NCI-H2196 treated with DMSO at 0.1 percent for 48 hours (cell line): ENCODE data around the gene TSLP.
A peak's percentile ranks its signal among the peaks of the same experiment; 100 is the strongest.

ENCODE experiments used
- DNase-seq: peaks from one replicate; lab custom pipeline; 2025; ENCODE audit not compliant: unreplicated experiment; lab: John Stamatoyannopoulos, UW

The TSLP gene

DNA sequence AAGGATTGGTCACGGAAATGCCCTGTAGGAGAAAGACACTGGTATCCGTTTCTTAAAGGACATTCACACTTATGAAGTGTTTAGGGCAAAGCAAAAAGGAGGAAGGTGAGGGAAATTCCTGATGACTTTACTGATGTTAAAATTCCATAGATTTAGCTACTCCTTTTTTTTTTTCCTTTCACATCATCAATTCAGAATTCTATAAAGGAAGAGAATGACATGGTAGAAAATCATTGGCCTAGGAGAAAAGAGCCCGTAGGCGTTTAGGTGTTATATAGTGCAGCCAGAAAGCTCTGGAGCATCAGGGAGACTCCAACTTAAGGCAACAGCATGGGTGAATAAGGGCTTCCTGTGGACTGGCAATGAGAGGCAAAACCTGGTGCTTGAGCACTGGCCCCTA lies at the start of gene TSLP:
Gene TSLP (plus strand): TSS at position 301 of the 400 bp plus-strand sequence. CDS start 178 bp downstream, outside the sequence.
- DNase-seq: no peak

DNA sequence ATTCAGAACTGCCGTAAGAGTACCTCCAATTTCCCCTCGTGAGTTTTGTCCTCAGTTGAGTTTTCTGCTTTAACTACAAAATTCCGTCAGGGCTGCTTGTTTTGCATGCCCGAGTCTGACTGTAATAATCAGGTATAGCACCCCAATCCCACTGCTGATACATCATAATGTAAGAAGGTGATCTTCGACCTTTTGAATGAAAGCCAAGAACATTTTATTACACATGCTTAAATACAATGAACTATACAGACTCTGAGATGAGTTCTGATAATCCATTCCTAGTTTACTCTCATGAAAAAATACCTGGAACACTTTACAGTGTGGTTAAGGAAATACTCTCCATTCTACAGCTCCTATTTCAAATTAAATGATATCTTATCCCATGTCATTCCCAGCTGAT lies 49.2 kb upstream of the TSLP start:
- no peak for DNase-seq

DNA sequence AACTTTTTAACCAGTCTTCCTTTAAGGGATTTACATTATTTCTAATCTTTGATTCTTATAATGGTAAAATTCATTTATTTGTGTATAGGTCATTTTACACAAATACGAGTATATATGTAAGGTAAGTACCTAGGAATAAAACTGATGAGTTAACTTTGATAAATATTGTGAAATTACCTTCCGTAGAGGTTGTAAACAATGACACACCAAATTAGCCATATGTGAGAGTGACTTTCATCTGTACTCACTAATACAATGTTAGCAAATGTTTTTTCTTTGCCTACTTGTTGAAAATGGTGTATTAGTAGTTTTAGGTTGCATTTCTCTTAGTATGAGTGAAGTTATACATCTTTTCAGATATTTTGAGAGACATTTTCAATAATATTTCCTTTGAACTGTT lies 42.6 kb upstream of the TSLP start:
- DNase-seq: no peak

DNA sequence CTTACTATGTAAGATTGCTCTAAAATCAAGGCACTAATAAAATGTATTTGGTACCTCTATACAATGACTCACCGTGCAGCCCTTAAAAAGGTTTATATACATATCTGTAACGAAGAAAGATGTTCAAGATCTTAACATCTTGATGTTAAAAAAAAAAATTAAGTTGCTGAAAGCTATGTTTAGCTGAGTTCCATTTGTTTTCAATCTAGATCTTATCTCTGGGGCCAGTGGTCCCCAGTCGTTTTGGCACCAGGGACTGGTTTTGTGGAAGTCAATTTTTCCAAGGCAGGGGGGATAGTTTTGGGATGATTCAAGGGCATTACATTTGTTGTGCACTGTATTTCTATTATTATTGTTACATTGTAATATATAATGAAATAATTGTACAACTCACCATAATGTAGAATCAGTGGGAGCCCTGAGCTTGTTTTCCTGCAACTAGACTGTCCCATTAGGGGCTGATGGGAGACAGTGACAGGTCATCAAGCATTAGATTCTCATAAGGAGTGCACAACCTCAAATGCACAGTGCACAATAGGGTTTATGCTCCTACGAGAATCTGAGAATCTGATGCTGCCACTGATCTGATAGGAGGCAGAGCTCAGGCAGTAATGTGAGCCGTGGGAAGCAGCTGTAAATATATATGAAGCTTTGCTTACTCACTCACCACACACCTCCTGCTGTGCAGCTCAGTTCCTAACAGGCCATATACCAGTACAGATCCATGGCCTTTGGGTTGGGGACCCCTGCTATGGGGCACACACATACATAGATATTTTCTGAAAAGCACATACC lies 27.6 kb upstream of the TSLP start:
- no peak for DNase-seq

DNA sequence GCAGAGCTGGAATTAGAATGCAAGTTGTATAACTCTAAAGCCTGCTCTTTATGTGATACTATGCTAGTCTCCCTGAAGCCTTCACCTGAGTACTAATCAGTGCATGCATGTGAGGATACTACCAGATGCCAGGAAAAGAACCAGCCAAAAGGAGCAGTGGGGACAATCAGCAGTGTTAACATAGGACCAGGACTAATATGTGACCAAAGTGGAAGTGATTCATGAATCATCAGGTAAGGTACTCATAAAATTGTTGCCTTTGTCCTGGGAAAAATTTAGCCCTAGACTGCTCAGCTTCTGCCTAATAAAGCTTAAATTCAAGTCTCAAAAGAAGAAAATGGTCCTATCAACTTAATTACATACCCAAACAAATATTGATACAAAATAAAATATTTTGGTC lies 13.4 kb upstream of the TSLP start:
- DNase-seq: no peak

DNA sequence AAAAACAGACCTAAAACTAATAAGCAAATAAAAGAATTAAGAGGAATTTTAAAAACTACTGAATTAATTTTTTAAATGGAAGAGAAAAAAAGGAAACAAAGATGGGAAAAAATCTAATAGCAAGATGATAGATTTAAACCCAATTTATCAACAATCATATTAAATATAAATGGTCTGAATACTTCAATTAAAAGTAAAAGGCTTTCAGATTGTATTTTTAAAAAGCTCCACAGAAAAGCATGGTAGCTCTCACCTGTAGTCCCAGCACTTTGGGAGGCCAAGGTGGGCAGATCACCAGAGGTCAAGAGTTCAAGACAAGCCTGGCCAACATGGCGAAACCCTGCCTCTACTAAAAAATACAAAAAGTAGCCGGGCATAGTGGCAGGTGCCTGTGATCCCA lies 11.3 kb upstream of the TSLP start:
- DNase-seq: no peak

DNA sequence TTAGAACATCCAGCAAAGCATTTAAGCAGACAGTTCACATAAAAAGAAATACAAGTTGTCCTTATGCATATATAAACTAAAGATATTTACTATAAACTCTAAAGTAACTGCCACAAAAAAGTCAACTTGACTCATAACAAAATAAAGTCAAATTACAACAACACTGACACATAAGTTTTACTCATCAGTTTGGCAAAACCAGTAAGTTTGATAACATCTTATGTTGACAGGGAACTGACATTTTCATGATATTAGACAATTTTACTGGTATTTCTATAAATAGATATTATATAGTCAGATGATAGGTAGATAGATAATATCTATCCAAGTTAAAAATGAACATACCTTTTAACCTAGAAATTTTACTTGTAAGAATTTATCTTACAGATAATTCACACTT lies 9.9 kb upstream of the TSLP start:
- DNase-seq: no peak

DNA sequence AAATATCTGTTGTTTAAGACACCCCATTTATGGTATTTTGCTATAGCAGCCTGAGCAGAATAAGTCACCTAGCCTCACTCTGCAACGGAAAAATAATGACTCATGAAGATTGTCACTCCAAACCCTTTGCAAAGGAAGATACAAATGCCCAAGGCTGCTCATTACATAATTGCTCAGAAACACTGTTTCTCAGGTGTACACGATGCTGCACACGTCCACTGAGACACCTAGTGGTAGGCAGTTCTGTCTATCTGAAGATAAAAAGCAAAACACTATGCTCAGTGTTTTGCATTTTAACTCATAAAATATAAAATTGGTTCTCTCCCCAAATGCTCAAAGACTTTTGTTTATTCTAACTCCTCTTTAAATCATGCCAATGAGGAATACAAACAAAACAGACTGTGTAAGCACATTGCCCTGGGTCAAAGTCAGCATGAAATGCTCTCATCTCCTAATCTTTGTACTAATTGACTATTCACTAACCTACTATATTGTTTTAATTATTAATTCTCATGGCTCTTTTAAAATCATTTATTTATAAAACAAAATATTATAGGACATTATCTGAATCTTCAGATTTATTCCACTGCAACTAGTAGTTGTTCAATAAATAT lies 7.7 kb upstream of the TSLP start:
- DNase-seq: no peak

DNA sequence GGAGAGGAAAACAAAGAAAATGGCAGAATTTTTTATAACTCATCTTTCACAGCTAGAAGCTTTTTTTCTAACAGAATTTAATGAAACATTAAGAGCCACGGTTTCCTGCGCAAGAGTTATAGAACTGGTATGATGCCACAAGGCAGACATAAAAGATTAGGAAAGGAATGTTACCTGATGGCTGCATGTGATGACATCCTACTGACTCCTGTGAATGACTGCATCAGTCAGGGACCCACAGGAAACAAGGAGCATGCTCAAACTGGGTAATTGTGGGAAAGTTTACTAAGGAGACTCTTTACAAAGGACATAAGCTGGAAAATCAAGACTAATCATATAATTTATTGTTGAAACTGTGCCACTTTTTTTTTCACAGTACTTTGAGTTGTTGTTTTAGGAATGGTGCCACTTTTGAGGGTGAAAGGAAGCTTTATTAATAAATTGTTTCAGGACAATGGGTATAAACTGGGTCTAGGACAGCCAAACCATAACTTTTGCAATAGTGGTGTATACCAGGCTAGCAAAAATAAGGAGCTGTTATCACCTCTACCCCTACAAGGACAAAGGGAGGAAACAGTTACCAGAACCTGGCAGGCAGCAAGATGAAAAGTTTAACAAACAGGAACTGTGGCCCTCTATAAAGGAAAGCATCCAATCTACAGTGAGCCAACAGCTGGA lies 5.1 kb upstream of the TSLP start:
- DNase-seq: no peak

DNA sequence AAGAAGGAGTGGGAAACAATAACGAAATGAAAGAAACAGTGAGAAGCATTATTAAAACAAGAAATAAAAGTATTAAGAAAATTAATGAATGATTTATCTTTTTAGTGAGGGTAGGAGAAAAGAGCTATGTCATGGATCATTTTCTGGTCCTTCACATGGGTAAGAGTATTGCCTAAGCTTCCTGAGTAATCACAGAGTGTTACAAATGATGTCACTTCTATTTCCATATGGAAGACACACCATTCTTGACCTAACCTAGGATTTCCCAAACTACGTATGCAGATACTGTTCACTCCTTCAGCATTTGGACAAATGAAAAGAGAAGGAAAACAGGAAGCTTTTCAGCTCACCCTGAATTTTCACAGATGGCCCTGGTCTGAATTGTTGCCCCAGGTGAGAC lies 3.3 kb upstream of the TSLP start:
- DNase-seq: no peak

DNA sequence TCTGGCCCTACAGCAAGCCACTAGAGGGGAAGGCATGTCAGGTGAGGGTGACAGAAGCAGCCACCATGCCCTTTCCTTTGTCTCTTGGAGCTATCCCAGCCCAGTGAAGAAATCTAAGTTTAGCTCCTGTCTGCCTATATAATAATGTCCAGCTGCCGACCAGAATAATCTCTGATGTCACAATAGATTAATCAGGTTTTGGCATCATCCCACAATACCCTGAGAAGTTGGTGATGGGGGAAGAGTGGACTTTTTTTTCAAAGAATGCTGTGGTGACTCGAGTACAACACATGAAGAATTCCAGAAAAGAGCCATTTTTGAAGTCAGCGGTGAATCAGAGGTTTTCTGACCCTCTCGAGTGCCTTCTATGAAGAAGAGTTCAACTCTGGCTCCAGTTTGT lies 1.7 kb upstream of the TSLP start:
- no peak for DNase-seq

DNA sequence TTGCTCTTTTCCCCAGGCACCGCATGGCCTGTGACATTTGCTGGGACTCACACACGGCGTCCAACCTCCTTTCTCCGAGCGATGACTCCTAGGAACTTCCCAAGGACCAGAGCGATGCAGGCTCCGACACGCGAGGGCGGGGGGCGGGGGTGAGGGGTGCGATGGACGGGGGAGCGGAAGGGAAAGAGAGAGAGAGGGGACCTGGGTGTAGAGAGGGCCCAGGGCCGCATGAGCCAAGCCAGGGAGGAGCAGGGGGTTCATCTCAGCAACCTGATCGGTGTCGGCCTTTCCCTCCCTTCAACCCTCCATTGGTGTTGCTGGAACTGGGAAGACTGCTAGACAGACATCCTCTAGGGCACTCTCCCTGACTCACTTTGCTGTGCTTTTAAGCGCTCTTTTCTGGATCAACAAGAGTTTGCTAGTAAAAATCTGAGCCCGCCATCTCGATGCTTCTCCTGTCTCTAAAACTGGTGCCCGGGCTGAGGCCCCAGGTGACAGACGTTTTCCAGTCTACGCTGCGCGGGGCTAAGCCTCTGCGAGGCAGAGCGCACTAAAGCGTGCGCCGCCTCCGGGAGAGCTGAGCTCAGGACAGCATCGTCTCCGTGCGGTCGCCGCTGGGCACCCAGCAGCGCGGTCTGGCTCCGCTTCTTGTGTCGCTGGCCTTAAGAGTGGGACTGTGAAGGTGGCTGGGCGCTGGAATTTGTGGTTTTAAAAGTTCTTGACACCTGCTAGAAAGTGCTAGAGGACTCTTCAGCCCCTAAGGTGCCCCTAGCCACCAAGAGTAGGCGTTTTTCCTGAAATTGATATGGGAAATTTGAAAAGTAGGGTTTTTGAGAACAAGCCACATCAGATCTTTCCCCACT lies 1.0 kb upstream of the TSLP start:
- DNase-seq: no peak

DNA sequence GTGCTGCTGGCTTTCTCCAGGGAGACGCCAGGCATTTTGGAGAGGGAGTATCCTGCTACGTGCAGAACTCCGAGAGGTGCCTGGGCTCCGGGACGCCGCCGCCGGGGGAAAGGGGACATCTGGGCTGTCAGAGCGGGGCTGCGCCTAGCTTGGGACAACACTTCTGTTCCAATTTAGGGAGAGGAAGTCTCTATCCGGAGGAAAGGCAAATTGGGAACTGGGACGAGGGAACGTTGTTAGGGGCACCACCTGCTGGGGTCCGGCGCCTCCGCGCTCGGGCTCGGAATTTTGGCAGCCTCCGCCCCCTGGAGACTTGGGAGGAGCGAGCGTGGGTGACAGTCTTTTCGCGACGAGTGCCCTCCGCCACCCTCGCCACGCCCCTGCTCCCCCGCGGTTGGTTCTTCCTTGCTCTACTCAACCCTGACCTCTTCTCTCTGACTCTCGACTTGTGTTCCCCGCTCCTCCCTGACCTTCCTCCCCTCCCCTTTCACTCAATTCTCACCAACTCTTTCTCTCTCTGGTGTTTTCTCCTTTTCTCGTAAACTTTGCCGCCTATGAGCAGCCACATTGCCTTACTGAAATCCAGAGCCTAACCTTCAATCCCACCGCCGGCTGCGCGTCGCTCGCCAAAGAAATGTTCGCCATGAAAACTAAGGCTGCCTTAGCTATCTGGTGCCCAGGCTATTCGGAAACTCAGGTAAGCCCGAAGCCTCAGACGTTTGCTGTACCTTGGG lies 1.6 kb downstream of the TSLP start:
- DNase-seq: no peak

DNA sequence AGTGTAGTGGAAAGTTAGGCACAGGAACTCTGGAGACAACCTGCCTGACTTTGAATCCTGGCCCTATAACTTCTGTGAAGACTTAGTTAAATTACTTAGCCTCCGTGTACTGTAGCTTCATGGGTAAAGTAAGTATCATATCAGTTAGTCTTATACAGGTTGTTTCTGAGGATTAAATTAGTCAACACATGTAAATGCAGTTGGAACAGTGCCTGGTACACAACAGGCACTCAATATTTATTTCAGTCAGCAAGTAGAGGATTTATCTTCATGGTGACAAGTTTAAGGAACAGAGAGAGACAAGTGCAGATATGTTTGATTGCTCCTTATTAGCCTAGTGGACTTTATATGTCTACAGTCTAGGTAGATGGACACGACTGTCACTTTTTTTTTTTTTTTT lies 2.7 kb downstream of the TSLP start:
- no peak for DNase-seq

DNA sequence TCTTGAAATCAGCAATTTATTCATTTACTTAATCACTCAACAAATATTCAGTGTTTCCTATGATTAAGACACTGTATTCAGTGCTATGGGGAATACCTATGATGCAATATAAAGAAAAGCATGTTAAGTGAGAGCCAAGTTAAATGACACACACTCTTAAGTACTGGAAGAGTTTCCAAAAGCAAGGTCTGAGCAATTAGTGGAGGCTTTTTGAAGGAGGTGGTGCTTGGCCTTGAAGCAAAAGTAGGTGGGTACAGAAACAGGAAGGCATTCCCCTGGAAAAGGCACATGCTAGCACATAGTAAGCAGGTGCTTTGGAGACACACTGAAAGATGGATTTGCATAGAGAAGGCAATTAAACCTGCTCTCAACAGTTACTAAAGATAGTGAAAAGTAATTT lies 4.0 kb downstream of the TSLP start:
- DNase-seq: no peak

DNA sequence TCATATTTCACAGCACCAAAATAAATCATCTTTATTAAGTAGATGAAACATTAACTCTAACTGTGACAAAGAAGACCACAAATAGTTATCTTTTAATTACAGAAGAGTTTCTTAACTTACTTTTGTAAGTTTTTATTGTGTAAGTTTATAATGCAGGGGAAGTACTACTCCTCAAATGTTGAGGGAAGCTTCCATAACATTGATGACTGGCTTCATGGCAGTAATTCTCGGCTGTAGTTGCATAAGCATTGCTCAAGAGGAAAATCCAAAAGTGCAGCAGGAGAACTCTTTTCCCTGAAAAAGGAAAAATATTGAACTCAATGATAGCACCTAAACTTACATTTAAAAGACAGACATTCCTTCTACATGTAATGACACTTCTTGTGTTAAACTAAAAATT lies 4.6 kb downstream of the TSLP start:
- DNase-seq: no peak

DNA sequence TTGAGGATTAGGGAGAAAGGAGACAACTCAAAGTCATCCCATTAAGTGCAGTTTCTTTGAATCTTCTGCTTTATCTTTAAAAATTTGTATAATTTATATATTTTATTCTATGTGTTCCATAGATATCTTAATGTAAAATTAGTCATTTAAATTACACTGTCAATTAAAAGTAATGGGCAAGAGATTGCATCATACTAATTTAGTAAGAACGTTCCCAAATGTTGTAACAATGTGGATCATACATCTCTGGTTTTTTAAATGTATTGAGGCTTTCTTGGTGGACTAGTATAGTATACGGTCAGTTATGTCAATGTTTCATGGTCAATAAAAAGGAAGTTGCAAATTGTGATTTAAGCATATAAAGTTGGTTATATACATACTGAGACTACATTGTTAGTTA lies 6.2 kb downstream of the TSLP start:
- no peak for DNase-seq

DNA sequence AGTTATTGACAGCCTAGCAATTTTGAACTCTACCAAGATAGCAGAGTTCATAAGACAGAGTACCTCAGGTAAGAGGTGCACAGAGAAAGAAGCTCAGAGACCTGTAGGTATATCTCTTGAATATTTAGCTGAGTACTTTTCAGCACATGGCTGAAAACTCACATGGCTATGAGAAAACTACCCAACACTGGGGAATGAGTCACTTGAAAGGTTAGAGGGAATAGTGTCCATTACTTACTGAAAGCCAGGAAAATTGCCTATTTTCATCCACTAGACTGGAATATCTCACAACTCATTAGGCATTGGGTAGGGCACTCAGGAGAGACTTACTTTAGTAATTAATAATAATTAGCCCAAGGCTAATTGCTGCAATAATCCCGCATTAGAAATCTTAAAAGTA lies 8.3 kb downstream of the TSLP start:
- no peak for DNase-seq

DNA sequence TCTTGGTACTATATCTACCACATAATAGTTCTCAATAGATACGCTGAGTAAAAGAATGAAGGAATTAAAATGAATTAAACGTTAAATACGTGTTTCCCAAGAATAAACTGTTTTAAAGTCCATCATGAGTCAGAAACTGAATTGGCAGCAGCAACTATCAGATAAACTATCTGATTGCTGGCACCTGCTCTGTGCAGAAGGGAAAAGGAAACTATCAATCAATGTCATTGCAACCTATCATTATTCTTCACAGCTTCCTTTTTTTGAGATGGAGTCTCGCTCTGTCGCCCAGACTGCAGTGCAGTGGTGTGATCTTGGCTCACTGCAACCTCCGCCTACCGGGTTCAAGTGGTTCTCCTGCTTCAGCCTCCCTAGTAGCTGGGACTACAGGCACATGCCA lies 11.8 kb downstream of the TSLP start:
- no peak for DNase-seq

DNA sequence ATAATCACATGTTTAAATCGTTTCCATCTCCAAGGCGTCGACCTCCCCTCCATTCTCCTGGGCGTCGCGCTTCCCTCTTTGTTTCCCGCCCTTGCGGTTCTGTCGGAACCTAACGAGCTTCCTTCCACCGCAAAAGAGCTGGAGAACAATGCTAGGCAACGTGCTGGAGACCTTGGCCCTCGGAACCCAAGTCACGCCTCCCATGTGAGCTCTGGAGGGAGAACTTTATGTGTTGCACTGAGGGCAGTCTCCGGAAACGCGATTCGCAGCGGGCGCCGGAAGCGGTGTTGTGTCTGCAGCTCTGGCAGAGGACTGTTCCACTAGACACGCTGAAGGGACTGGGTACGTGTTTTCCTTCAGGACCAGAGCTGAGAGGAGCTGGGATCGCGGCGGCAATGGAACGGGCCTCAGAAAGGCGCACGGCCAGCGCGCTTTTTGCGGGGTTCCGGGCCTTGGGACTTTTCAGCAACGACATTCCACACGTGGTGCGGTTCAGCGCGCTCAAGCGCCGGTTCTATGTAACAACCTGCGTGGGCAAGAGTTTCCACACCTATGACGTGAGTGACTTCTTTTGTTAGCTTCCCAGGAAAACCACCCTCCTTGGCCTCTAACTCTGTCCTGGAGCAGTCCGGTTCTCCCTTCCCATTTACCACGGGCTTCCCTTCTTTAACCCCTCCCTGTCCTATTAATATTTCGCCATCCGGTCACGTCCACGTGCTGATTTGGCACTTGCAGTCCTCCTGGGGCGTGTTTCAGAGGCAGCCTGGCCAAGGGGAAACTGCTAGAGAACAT lies 20.7 kb downstream of the TSLP start, which contains the start of gene WDR36:
Gene WDR36 (plus strand): TSS at position 287 of the 792 bp plus-strand sequence. CDS start 109 bp downstream, at position 396.
- peak; percentile 87 for DNase-seq
